ENCODE data around the gene RAB11B.
"Not testable (repeated sequence)": the region's sequence is repeated elsewhere in the genome, so short reads cannot be mapped to it uniquely, and the experiment has no call there.

Gene RAB11B

GRCh38 chr19:8396563-8397203, 6.5 kb downstream of the RAB11B start:
- peak; percentile 64 for DNase-seq

- DNase-seq, result no peak
Observed at GRCh38 chr19:8397271-8397670, 7.1 kb downstream of the RAB11B start.

- DNase-seq, result no peak
Observed at GRCh38 chr19:8397746-8398310, 7.7 kb downstream of the RAB11B start.

- DNase-seq, result no peak
Observed at GRCh38 chr19:8398311-8398771, 8.2 kb downstream of the RAB11B start.

- DNase-seq, result no peak
Observed at GRCh38 chr19:8399681-8400188, 9.6 kb downstream of the RAB11B start.

GRCh38 chr19:8401981-8402411, 11.8 kb downstream of the RAB11B start:
- no peak for DNase-seq

- no peak for DNase-seq
Observed at GRCh38 chr19:8403098-8403819, 13.1 kb downstream of the RAB11B start.

GRCh38 chr19:8403820-8404109, 13.6 kb downstream of the RAB11B start:
- no peak for DNase-seq

- no peak for DNase-seq
Observed at GRCh38 chr19:8404391-8405151, 14.4 kb downstream of the RAB11B start.

- not testable (repeated sequence) for DNase-seq
Observed at GRCh38 chr19:8410718-8411117, 20.6 kb downstream of the RAB11B start.

GRCh38 chr19:8412783-8413628, 22.8 kb downstream of the RAB11B start, which contains the start of gene MARCHF2:
Gene MARCHF2 (plus strand): TSS chr19:8413305. CDS start chr19:8421841, 8,536 bp downstream.
- peak; percentile 95 for DNase-seq

- DNase-seq, result no peak
Observed at GRCh38 chr19:8413629-8413995, 23.5 kb downstream of the RAB11B start.

- DNase-seq, result no peak
Observed at GRCh38 chr19:8416796-8417195, 26.6 kb downstream of the RAB11B start.

GRCh38 chr19:8421484-8422461, 31.6 kb downstream of the RAB11B start:
- DNase-seq, result no peak

GRCh38 chr19:8423817-8424223, 33.7 kb downstream of the RAB11B start:
- DNase-seq, result no peak

- DNase-seq, result not testable (repeated sequence)
Observed at GRCh38 chr19:8425331-8425730, 35.2 kb downstream of the RAB11B start.

- DNase-seq, result no peak
Observed at GRCh38 chr19:8426283-8426682, 36.1 kb downstream of the RAB11B start.

- no peak for DNase-seq
Observed at GRCh38 chr19:8429044-8429443, 38.9 kb downstream of the RAB11B start.

GRCh38 chr19:8429826-8430225, 39.7 kb downstream of the RAB11B start:
- DNase-seq, result no peak

- DNase-seq, result no peak
Observed at GRCh38 chr19:8430650-8431049, 40.5 kb downstream of the RAB11B start.

- no peak for DNase-seq
Observed at GRCh38 chr19:8438236-8438635, 48.1 kb downstream of the RAB11B start.
